GM21515 (cell line): ENCODE data around the gene MBD3L3.
A peak's percentile ranks its signal among the peaks of the same experiment; 100 is the strongest.
"Not testable (repeated sequence)": the region's sequence is repeated elsewhere in the genome, so short reads cannot be mapped to it uniquely, and the experiment has no call there.

ENCODE experiments used
- ATAC-seq: cut with Tn5 transposase; IDR thresholded peaks from one replicate; pipeline ENCODE4 v1.9.1; 2021; ENCODE audit not compliant: unreplicated experiment

MBD3L3 gene

DNA sequence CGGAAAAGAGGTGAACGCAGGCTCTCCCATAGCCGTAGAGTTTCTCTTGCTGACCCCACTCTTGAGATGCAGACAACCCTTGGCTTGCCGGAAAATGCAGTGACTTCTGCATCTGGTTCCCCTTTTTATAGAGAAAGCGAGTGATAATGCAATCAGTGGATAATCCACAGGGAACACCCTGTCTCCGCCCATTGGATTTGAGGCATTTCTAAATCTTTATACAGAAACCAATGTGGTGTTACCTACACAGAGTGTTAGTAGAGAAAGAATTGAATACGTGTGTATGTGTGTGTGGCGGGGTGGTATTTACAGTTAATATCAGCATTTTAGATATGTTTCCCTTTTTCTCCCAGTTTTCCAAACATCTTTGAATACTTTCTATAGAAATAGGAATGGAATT, at the start of gene MBD3L3:
Gene MBD3L3 (minus strand): TSS at position 101 of the 400 bp plus-strand sequence. CDS start 71 bp downstream, at position 30.
- not testable (repeated sequence) for ATAC-seq

DNA sequence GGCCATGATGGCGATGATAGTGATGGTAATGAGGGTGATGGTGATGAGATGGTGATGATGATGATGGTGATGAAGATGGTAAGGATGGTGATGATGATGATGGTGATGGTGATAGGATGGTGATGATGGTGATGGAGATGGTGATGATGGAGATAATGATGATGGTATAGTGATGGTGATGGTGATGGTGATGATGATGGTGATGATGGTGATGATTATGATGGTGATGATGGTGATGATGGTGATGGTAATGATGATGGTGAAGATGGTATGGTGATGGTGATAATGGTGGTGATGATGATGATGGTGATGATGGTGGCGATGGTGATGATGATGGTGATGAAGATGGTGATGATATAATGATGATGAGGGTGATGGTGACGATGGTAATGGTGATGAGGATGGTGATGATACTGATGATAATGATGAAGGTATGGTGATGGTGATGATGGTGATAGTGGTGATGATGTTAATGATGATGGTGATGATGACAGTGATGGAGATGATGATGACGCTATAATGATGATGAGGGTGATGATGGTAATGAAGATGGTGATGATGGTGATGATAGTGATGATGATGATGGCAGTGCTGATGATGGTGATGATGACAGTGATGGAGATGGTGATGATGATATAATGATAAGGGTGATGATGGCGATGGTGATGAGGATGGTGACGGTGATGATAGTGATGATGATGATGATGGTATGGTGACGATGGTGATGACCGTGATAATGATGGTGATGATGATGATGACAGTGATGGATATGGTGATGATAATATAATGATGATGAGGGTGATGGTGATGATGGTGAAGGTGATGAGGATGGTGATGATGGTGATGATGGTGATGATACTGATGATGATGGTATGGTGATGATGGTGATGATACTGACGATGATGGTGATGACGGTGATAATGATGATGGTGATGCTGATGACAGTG, 48.5 kb upstream of the MBD3L3 start:
- no peak for ATAC-seq

DNA sequence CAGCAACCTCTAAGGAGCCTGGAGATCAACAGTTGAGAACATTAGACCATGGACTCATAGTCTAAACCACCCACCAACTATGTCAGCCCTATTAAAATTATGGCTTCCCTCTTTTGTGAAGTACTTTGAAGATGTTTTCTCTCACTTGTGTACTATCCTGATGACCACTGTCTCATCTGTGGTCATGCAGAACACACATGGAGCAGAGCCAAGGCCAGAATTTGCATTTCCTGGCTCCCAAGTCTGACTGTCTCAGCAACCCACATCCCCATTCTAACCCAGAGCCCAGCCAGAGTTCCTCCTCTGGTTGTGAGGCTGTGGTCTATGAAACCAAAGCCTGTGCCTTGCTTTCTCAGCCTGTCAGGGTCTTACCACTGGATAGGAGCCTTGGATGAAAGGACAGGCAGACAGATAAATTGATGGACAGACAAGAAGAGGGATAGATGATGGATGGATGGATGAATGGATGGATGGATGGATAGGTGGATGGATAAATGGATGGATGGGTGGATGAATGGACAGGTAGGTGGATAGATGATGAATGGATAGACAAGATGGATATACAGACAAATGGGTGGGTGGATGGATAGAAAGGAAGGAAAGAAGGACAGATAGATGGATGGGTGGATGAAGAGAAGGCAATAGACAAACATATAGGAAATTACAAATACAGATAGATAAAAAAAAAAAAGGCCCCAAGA, 46.4 kb upstream of the MBD3L3 start:
- no peak for ATAC-seq

DNA sequence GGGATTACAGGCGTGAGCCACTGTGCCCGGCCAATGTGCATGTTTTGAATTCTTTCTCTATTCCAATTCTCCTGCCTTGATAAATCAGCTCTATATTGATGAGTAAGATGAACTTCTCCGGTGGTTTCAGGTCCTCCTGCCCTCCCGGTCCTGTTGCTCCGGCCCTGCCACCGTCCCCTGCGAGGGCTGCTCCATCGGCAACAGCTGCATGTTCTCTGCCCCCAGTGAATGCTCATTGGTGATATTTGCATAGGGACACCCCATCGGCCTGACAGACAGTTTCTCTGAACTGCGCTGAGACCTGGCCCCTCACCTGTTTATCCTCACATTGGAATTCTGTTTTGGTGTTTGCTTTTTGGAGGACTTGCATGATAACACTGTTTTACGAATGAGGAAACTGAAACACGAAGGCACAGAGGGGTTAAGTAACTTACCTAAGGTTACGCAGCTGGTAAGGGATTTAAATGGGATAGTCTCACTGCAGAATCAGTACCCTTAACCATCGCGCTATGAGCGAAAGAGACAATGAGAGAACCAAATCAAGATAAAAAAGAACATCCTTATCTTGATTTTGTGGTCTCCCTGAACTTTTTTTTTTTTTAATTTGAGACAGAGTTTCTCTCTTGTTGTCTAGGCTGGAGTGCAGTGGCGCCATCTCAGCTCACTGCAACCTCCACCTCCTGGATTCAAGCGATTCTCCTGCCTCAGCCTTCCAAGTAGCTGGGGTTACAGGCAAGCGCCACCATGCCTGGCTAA, 43.2 kb upstream of the MBD3L3 start:
- ATAC-seq, result no peak

DNA sequence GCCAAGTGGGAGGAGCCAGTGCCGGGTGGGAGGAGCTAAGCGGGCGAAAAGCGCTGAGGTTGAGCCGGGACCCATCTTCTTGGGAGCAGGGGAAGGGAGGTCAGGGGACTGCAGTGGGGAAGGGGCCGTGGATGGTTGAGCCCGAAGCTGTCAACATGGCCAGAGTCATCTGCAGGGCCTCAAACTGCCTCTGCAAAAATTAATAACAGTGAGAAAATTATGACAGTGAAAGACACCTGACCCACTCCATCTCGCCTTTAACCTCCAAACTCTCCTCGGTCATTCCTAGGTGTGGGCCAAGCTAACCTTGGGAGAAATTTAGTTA, 41.1 kb upstream of the MBD3L3 start:
- ATAC-seq, result no peak

DNA sequence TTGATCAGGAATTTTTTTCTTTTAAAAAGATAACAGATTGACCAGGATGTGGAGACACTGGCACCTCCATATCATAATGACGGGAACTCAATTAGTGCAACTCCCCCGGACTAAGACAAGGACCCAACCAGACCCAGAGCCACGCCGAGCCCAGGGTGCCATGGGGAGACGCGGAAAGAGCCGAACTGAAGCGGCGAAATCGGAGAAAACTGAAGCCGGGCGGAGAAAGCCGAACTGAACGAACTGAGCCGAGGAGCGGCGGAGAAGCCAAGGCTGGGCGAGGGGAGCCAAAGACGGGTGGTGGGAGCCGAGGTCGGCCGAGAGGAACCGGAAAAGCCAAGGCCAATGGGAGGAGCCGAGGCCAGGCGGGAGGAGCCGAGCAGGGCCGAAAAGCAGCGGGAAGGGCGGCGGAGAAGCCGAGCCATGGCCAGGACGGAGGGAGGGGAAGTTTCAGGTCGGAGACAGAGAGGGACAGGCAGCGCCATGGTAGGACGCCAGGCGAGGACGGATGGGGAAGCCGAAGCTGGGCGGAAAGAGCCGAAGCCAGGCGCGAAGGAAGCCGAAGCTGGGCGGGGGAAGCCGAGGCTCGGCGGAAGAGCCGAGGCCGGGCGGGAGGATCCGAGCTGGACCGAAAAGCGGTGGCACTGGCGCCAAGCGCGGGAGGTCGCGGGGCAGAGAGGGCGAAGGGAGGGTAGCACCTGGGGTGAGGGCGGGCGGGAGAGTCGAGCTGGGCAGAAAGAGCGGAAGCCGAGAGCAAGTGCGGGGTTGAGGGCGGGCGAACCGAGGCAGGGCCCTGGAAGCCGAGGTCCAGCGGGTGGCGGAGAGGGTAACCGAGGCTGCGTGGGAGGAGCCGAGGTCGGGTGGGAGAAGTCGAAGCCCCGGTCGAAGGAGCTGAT, 40.5 kb upstream of the MBD3L3 start:
- ATAC-seq, result peak; percentile 84

DNA sequence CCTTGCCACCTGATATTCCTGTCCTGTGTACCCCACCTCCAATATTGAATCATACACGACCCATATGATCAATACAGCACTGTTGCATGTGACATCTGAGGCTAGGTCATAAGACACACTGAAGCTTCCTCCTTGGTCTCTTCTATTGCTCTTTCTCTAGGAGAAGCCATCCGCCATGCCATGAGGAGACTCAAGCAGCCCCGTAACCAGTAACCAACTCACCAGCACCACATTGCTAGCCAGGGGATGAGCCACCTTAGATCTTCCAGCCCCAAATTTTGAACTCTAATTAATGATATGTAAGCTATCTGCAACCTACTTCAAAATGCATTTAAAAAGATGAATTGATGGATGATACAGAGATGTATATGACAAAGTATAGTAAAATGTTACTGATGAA, 39.6 kb upstream of the MBD3L3 start:
- ATAC-seq, result no peak

DNA sequence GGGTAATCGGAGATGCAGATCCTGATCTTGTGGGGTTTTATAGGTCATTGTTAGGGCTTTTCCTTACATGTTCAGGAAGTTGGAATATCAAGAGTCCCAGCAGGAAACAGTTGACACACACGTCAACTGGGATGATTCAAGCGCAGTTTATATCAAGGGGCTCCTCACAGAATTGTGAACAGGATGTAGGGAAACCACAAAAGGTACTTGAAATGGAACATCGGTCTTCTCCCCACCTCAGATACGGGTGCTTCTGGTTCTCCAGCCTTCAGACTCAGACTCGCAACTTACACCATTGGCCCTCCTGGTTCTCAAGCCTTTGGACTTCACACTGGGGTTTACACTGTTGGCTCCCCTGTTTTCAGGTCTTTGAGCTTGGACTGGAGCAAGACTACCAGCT, 30.5 kb upstream of the MBD3L3 start:
- no peak for ATAC-seq

DNA sequence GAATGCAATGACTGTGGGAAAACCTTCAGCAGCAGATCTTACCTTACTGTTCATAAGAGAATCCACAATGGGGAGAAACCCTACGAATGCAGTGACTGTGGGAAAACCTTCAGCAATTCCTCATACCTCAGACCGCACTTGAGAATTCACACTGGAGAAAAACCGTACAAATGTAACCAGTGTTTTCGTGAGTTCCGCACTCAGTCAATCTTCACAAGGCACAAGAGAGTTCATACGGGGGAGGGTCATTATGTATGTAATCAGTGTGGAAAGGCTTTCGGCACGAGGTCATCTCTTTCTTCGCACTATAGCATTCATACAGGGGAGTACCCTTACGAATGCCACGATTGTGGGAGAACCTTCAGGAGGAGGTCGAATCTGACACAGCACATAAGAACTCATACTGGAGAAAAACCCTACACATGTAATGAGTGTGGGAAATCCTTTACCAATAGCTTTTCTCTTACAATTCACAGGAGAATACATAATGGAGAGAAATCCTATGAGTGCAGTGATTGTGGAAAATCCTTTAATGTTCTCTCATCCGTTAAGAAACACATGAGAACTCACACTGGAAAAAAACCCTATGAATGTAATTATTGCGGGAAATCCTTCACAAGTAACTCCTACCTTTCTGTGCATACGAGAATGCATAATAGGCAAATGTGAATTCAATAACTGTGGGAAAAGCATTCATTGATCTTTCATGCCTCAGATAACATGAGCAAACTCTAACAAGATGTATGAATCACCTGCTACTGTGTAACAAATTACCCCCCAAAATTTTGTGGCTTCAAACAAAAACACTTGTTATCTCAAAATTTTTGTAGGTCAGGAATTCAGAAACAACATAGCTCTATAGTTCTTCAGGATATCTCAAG, 24.8 kb upstream of the MBD3L3 start:
- no peak for ATAC-seq

DNA sequence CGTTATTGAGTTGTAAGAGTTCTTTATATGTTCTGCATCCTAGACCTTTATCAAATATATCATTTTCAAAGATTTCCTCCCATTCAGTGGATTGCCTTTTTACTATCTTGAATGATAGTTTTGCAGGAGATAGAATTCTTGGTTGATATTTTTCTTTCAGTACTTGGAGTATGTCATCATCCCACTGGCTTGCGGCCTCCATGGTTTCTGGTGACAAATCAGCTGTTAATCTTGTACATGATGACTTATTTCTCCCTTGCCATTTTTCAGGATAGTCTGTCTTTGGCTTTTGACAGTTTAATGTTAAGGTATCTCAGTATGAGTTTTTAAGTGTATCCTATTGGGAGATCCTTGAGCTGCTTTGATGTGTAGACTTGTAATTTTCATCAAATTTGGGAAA, 19.5 kb upstream of the MBD3L3 start:
- no peak for ATAC-seq

DNA sequence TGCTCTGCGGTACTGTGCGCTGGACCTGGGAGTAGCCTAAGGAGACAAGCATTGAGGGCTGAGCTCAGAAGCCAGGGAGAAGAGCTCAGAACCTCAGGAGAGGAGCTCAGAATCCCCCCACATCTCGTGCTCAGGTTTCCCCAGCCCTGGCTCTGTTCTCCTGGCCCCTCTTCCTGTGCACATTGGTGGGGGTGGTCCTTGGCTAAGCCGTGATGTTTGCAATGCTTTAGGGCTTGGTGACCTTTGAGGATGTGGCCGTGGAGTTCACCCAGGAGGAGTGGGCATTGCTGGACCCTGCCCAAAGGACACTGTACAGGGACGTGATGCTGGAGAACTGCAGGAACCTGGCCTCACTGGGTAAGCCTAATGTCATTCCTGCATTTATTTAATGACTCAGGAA, 17.7 kb upstream of the MBD3L3 start:
- no peak for ATAC-seq

GRCh38 chr19:7074705-7075282, 16.3 kb upstream of the MBD3L3 start:
- no peak for ATAC-seq

- no peak for ATAC-seq
These were observed 14.1 kb upstream of the MBD3L3 start for GRCh38 chr19:7072541-7072940.

- ATAC-seq, result no peak
These were observed 11.4 kb upstream of the MBD3L3 start for GRCh38 chr19:7069904-7070226.

DNA sequence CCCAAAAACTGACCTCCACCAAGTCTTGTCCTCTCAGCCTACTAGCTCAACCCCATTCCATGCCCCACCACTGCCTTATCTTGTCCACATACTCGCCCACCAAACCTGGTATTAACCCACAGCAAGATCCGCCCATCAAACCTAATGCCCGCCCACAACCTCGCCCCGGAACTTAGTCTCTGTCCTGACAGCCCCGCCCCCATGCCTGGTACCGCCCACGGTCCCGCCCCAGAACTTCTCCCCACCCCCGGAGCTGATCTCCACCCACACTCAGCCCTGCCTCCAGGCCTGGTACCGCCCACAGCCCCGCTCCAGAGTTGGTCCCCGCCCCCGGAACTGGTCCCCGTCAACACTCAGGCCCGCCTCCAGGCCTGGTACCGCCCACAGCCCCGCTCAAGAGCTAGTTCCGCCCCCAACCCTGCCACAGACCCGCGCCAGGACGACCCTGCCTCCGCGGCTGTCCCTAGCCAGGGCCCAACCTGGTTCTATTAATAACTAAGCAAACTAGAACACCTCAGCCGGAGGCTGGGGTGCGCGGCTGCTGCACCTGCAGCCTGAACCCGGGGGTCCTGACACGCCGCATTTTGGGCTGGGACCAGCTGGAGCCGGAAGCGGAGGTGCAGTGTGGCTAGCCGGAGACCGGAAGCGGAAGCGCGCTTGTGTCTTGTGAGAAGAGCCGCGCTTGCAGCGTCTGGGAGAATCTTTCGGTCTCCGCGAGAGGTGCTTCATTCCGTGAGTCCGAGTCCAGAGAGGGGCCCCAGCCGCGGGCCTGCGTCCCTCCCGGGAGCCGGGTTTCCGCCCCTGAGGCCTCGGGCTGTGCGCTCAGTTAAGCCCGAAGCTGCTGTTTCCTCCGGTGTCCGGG, 10.8 kb upstream of the MBD3L3 start, which contains the start of gene ZNF557:
Gene ZNF557 (plus strand): TSS at position 662 of the 862 bp plus-strand sequence. CDS start 5,372 bp downstream, outside the sequence.
- ATAC-seq, result peak; percentile 90

- no peak for ATAC-seq
These were observed 10.1 kb upstream of the MBD3L3 start for GRCh38 chr19:7068599-7068998.

DNA sequence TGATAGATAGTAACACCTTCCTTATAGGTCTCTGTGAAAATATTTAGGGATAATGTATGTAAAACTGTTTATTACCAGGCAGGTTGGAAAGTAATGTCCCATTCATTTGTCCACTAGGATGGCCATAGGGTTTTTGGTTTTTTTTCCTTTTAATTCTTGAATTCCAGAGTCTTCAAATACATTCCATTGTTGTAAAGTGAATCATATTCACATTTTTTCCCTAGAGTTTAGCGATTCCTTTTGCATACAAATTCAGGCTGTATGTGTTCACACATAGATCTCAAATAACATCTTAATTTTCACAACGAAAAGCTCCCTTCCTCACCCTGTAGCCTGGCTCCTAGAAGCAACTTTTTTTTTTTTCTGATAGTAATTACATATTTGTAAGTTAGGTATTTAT, 9.2 kb upstream of the MBD3L3 start:
- ATAC-seq, result no peak

- ATAC-seq, result not testable (repeated sequence)
These were observed 8.6 kb upstream of the MBD3L3 start for GRCh38 chr19:7067122-7067521.
